GM19328 (cell line): ENCODE measurements around the gene ENKD1.

ENCODE experiments used
- ATAC-seq: cut with Tn5 transposase; IDR thresholded peaks from one replicate; pipeline ENCODE4 v1.9.1; 2021; ENCODE audit warnings: mild to moderate bottlenecking, moderate library complexity; ENCODE audit not compliant: unreplicated experiment

ENKD1 gene

DNA sequence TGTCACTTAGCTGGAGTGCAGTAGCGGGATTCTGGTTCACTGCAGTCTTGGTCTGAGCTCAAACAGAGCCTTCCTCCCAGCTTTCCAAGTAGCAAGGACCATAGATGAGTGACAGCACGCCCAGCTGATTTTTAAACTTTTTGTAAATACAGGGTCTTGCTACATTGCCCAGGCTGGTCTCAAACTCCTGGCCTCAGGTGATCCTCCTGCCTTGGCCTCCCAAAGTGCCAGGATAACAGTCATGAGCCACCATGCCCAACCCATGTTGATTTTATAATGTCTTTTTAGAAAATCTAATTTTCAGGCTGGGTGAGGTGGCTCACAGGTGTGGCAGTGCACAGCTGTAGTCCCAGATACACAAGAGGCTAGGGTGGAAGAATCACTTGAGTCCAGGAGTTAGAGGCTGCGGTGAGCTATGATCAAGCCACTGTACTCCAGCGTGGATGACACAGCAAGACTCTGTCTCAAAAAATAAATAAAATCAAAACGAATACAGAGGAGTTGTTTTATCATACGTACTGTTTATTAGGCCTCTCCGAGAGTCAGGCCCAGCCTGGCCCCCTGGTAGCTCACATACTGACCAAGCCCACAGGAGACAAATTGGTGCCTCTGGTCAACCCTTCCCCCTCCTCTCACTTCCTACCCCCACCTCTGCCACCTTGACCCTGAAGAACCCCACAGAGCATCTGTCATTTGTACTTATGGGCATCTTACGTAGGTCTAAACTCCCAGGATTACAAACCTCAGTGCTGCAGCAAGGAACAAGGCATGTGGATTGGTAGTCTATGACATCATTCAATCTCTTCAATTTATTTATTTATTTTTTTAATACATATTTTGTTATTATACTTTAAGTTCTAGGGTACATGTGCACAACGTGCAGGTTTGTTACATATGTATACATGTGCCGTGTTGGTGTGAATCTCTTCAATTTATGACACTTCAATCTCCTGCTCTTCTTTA is 13.7 kb upstream of the ENKD1 start:
- ATAC-seq = no peak

DNA sequence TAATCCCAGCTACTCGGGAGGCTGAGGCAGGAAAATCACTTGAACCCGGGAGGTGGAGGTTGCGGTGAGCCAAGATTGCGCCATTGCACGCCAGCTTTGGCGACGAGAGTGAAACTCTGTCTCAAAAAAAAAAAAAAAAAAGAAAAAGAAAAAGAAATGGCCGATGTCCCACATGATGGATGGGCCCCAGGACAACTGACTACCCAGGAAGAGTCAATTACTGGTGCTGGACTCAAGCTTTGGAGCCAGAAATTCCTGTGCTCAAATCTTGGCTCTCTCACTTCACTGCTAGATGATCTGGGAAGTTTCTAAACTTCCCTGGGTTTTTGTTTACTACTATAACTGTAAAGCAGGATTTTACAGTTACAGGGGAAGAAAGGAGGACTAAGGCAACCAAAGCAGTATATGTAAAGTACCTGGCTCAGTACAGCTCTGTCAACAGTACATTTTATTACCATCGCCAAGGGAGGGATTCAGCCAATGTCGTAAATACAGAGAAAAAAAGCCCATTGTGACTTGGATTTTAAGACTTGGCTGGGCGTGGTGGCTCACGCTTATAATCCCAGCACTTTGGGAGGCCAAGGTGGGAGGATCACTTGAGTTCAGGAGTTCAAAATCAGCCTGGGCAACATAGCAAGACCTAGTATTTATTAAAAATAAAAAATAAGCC is 11.9 kb upstream of the ENKD1 start:
- no peak for ATAC-seq

DNA sequence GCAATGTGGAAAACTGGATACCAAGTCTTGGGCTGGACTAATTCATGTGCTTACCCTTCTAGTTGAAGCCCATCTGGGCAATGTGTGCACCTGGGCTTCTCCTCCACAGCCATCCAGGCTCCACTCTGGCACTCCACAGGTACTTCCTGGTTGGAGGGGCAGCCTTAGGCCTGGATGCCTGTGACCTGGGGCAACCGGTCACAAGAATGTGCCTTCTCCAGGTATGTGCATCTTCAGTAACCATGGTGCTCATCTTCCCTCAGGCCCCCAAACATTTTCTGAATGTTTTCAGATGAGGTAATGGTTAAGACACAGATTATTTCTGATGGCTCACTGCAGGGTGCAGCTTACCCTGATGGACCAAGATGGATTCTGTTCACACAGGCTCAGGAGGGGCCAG is 11.2 kb upstream of the ENKD1 start:
- no peak for ATAC-seq

DNA sequence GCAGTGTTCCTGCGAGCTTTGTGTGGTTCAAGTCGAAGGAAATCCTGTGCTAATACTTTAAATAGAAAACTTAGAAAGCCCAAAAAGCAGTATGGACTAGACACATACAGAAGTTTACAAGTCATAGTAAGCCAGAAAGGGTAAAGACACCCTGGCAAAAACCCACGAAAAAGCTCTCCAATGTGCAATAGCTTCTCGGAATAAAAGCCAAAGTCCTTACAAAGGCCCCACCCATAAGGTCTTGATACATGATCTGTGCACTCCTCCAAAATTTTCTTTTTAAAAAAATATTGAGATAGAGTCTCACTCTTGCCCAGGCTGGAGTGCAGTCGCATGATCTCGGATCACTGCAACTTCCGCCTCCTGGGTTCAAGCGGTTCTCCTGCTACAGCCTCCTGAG is 10.4 kb upstream of the ENKD1 start:
- no peak for ATAC-seq

DNA sequence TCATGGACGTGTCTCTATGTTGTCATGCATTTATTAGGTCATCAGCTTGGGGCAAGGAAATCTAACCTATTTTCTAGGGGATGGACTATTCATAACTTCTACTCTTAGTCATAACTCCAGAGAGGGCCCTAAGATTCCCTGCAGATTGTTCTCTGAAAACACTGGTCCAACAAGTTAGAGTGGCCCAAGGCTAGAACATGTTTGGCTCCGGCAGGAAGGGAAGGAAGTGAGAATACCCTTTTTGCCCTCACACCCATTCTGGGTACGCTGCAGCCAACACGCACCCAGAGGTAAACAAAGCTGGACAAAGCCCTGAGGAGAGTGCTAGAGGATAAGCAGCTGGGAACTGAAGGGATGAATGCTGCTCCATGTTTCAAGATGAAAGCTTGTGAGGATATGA is 10.0 kb upstream of the ENKD1 start:
- ATAC-seq = no peak

GRCh38 chr16:67675999-67676398 is 9.4 kb upstream of the ENKD1 start:
- no peak for ATAC-seq

GRCh38 chr16:67675579-67675935 is 9.0 kb upstream of the ENKD1 start:
- no peak for ATAC-seq

DNA sequence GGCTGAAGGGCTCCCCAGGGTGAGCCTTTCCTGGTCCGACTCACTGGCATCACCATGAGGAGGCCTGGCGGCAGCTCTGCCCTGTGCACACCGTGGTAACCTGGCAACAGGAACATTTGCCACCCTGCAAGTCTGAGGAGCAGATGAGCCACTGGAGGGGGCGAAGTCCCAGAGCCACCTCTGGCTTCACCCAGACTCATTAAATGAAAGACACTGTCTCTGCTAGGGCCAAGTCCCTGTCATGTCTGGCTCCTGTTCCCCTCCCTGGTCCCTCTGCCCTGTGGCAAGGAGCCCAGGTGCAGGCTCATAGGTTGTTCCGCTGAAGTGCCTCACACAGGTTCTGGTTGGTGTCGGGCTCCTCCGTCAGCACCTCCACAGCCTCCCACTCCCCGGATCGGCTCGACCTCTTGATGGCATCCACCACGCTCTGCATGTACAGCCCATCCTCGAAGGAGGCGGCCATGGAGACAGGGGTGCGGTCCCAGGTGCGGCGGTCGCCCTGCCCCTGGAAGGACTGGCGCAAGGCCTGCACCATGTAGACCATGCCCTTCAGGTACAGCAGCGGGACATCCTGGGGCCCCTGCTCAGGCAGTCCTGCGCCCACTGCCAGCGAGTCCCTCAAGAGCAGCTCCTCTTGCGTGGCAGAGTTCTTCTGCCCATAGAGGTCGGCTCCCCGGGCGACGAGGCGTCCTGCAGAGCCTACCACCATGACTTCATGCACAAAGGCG is 8.5 kb upstream of the ENKD1 start:
- ATAC-seq = no peak

DNA sequence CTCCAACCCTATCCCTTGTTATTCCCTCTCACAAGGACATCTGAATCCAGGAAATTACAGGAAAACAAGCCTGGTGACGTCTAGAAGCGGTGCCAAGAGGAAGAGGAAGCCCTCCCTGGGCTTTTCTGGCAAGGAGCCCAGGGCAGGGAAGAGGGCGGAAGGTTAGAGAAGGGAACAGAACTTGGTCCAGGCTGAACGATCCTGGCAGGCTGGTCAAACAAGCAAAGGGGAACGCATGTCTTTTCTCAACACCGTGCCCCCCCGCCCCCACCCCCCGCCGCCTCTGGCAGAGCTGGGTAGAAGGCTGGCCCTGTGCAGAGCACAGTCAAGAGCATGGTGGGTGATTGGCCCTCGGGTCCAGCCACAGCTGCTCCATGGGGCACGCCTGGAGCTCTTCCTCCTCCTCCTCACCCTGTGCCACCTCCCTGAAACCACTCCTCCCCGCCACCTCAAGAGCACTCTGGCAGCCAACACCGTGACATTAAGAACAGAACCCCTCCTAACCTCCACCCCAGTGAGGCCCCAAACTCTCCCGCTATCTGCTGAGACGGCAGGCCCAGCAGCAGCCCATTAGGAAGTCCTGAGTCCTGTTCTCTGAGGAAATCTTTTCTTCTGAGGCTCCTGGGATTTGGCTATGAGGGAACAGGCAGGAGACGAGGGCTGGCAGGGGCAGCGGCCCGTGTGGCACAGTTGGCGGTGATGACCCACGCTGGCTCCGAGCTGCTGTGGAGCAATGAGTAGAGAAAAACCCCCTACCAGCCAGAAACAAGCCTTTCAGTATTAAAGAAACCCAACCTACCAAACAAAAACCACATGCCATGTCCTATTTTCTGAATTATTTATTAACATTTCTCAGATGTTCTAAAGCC is 7.4 kb upstream of the ENKD1 start:
- ATAC-seq = no peak

GRCh38 chr16:67672739-67673662 is 6.5 kb upstream of the ENKD1 start:
- ATAC-seq = no peak

GRCh38 chr16:67672306-67672705 is 5.8 kb upstream of the ENKD1 start:
- ATAC-seq = no peak

- ATAC-seq = no peak
Observed at GRCh38 chr16:67669499-67670101, 3.0 kb upstream of the ENKD1 start.

- ATAC-seq = no peak
Observed at GRCh38 chr16:67668495-67669157, 2.1 kb upstream of the ENKD1 start.

DNA sequence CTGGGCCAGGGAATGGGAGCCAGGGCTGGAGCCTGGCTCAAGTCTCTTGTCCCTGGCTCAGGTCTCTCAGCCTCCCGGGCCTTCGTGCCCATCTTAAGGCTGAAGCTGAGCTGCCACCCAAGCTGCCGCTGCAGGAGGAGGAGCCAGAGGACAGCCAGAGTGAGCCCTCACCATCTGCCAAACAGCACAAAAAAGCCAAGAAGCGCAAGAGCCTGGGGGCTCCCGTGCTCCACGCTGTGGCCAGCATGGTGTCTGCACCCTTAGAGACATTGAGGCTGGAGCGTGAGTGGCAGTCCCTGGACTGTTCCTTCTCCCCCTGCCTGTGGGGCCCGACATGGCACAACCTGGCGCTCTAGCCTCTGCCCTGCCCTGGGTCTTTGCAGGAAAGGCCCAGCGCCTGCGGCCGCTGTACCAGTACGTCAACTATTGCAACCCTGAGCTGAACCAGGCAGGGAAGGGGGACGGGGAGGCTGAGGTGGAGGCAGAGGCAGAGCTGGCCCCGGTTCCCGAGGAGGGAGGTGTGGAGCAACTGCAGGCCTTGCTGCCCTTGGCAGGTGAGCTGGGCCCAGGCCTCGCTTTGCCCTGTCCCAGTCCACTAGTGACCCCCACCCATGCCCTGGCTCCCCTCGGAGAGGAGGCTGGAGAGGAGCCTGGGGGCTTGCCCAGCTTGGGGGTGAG is 1.4 kb upstream of the ENKD1 start:
- peak; percentile 57 for ATAC-seq

- no peak for ATAC-seq
Observed at GRCh38 chr16:67667453-67667816, 885 bp upstream of the ENKD1 start.

GRCh38 chr16:67666032-67666551 is 458 bp downstream of the ENKD1 start:
- ATAC-seq = no peak

DNA sequence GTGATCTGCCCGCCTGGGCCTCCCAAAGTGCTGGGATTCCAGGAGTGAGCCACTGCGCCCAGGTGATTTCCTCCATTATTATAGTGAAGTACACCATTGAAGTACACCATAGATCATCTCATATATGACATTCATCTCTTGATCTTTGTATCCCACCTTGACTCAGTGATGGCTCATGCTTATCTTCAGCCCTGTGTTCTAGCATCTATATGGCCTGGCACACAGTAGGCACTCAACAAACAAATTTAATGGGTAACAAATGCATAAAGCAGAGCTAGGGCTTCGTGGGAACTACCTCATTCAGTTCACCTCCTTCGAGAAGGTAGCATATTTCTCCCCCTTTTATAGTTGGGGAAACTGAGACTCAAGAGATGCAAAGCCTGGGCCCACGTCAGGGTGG is 952 bp downstream of the ENKD1 start:
- no peak for ATAC-seq

DNA sequence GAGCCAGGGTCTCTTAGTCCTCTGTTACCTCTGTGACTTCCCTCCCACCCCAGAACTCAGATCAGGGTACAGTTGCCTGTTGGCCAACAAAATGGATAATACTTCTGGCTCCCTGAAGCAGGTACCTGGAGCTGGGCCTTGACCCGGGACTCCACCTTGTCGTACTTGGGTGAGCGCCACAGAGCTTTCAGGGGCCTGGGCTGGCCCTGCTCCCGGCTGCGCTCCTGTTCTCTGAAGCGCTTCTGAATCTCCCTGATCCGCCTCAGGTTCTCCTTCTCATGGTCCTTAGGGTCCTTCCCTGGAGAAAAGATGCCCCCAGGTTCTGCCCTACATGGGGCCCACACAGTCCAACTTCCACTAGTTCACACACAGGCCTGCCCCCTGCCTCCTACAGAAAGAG is 1.7 kb downstream of the ENKD1 start:
- no peak for ATAC-seq
